K562 (cell line): Measurements from ENCODE around the gene IGIP. TPM values are rescaled to one million over a fixed set of nuclear protein-coding genes. Genes with fewer than 3 reads are reported as not detected.

ENCODE experiments used
- ATAC-seq: fragments of 200-7000 bp; cut with Tn5 transposase; 3 replicates; pipeline ENCODE4 v1.9.1; 2020; ENCODE audit warnings: moderate library complexity
- BruUV-seq: library from RNA; stranded (reverse); fragments of 400-500 nt; replicated peaks from 2 replicates; lab custom pipeline; 2021; lab: Mats Ljungman, UMichigan
- CTCF ChIA-PET: fragments of 300-600 bp; formaldehyde crosslinking; extraction: SDS; loops from one replicate; lab custom pipeline; 2021; ENCODE audit warnings: low intra/inter-chr PET ratio; lab: Yijun Ruan, JAX
- POLR2A ChIA-PET: fragments of 300-600, 350-650 bp; sonication (Branson Sonifier 250); formaldehyde crosslinking; extraction: SDS; loops from one replicate; lab custom pipeline; 2021; ENCODE audit warnings: antibody characterized with exemption, inconsistent platforms; lab: Yijun Ruan, JAX
- DNase-seq, 4 experiments: peaks; one replicate each; pipeline versions ENCODE4 v3.0.0 to v3.0.0-alpha.2; 2011 to 2018; ENCODE audit warnings: low spot score in 3 of 4, mixed read lengths in 3 of 4; ENCODE audit errors: extremely low read depth in 1 of 4
- FAIRE-seq: peaks from 2 replicates; lab custom pipeline; 2011; peaks lifted over from hg19 to GRCh38; lab: Jason Lieb, UNC
- H2AFZ ChIP-seq: 2 replicates; pipeline ENCODE4 v1.6.0; 2011; ENCODE audit warnings: low read depth, low read length, control low read depth, inconsistent platforms
- H3K27ac ChIP-seq: fragments of 200-600 bp; 3 replicates; pipeline ENCODE4 v1.8.0; 2011; ENCODE audit warnings: low read depth, mild to moderate bottlenecking, control low read depth, inconsistent platforms, low read length, moderate library complexity, mixed read lengths; ENCODE audit errors: extremely low read depth
- H3K27me3 ChIP-seq, 2 experiments: fragments of 300-600 bp in 1 of 2; 2 replicates in 1 of 2; 3 replicates in 1 of 2; pipeline versions ENCODE4 v1.6.0 to v1.8.0; 2011; ENCODE audit warnings: inconsistent platforms in 2 of 2, low read length in 2 of 2, mild to moderate bottlenecking in 1 of 2, mixed read lengths in 1 of 2, moderate library complexity in 1 of 2; ENCODE audit not compliant: control insufficient read depth in 2 of 2, insufficient read depth in 2 of 2
- H3K36me3 ChIP-seq: fragments of 300-600 bp; 3 replicates; pipeline ENCODE4 v1.8.0; 2011; ENCODE audit warnings: mild to moderate bottlenecking, low read length, inconsistent platforms; ENCODE audit not compliant: control insufficient read depth, insufficient read depth
- H3K4me1 ChIP-seq, 2 experiments: fragments of 200-600 bp in 1 of 2; replicated peaks in 1 of 2; 2 replicates in 1 of 2; 3 replicates in 1 of 2; pipeline versions ENCODE4 v1.5.1 to v1.8.0; 2011; ENCODE audit warnings: inconsistent platforms in 2 of 2, low read length in 2 of 2, mild to moderate bottlenecking in 1 of 2, mixed read lengths in 1 of 2, moderate library complexity in 1 of 2; ENCODE audit not compliant: control insufficient read depth in 2 of 2, insufficient read depth in 2 of 2
- H3K4me2 ChIP-seq: 2 replicates; pipeline ENCODE4 v1.6.1; 2011; ENCODE audit warnings: low read length, control low read depth, inconsistent platforms, mixed read lengths; ENCODE audit not compliant: insufficient read depth
- H3K4me3 ChIP-seq: fragments of 200-600 bp; sonication (generic), shearing (Covaris generic); 2 replicates; pipeline ENCODE4 v1.5.1; 2016; ENCODE audit warnings: control low read depth, inconsistent platforms
- H3K79me2 ChIP-seq: fragments of 200-600 bp; 3 replicates; pipeline ENCODE4 v1.8.0; 2011; ENCODE audit warnings: low read length, inconsistent platforms; ENCODE audit not compliant: control insufficient read depth, insufficient read depth
- H3K9ac ChIP-seq, 2 experiments: 2 replicates each; pipeline versions ENCODE4 v1.6.0 to v1.6.1; 2011; ENCODE audit warnings: low read depth in 2 of 2, low read length in 2 of 2, control low read depth in 1 of 2, inconsistent platforms in 1 of 2, mild to moderate bottlenecking in 1 of 2, mixed read lengths in 1 of 2; ENCODE audit not compliant: insufficient read depth in 1 of 2
- H3K9me1 ChIP-seq: one replicate; pipeline ENCODE4 v1.6.0; 2011; ENCODE audit warnings: inconsistent platforms, mild to moderate bottlenecking, low read length, moderate library complexity; ENCODE audit not compliant: control insufficient read depth, insufficient read depth
- H3K9me3 ChIP-seq: replicated peaks from 2 replicates; pipeline ENCODE4 v1.5.1; 2011; ENCODE audit warnings: low read depth, low read length, inconsistent platforms; ENCODE audit not compliant: control insufficient read depth, insufficient read depth
- H4K20me1 ChIP-seq: replicated peaks from 2 replicates; pipeline ENCODE4 v1.6.1; 2011; ENCODE audit warnings: low read length, inconsistent platforms, mixed read lengths; ENCODE audit not compliant: control insufficient read depth, insufficient read depth
- ARID4B ChIP-seq: sonication (generic); formaldehyde crosslinking; IDR thresholded peaks from 2 replicates; pipeline ENCODE4 v1.8.0; 2022; ENCODE audit warnings: mild to moderate bottlenecking, missing genetic modification reagents
- BCOR ChIP-seq: fragments of 450-650 bp; IDR thresholded peaks from 2 replicates; pipeline ENCODE4 v1.6.1; 2016
- CREB3L1 ChIP-seq: fragments of 450-650 bp; IDR thresholded peaks from 2 replicates; pipeline ENCODE4 v1.6.1; 2014; ENCODE audit warnings: low read depth, mild to moderate bottlenecking, moderate library complexity, borderline replicate concordance
- DLX4 ChIP-seq: fragments of 250-450 bp; sonication (Bioruptor Pico); IDR thresholded peaks from 2 replicates; pipeline ENCODE4 v1.6.1; 2021; ENCODE audit warnings: mild to moderate bottlenecking
- DPF2 ChIP-seq: fragments of 450-650 bp; IDR thresholded peaks from 2 replicates; pipeline ENCODE4 v1.6.1; 2016
- E2F4 ChIP-seq: sonication (generic); formaldehyde crosslinking; IDR thresholded peaks from 2 replicates; pipeline ENCODE4 v1.8.0; 2022; ENCODE audit warnings: mild to moderate bottlenecking, low read depth, missing genetic modification reagents
- FIP1L1 ChIP-seq: fragments of 200-400 bp; formaldehyde crosslinking; IDR thresholded peaks from 2 replicates; pipeline ENCODE4 v1.6.1; 2018; ENCODE audit warnings: mild to moderate bottlenecking, low read depth, low read length; ENCODE audit not compliant: poor library complexity, severe bottlenecking
- ILF3 ChIP-seq: fragments of 450-650 bp; IDR thresholded peaks from 2 replicates; pipeline ENCODE4 v1.6.1; 2018; ENCODE audit warnings: antibody characterized with exemption, mild to moderate bottlenecking, moderate library complexity, borderline replicate concordance
- RBM25 ChIP-seq: fragments of 200-400 bp; formaldehyde crosslinking; IDR thresholded peaks from 2 replicates; pipeline ENCODE4 v1.6.1; 2018; ENCODE audit warnings: low read length, low read depth, moderate library complexity; ENCODE audit not compliant: severe bottlenecking
- SMARCA4 ChIP-seq: fragments of 450-650 bp; IDR thresholded peaks from 2 replicates; pipeline ENCODE4 v1.6.1; 2016
- STAG1 ChIP-seq: sonication (generic); formaldehyde crosslinking; IDR thresholded peaks from 2 replicates; pipeline ENCODE4 v1.5.0; 2020; ENCODE audit warnings: missing genetic modification reagents, borderline replicate concordance
- ZNF146 ChIP-seq: IDR thresholded peaks from one replicate; pipeline ENCODE4 v1.6.1; 2018; ENCODE audit warnings: missing compliant biosample characterization; ENCODE audit not compliant: unreplicated experiment
- ZNF280B ChIP-seq: fragments of 250-450 bp; sonication (Bioruptor Pico); IDR thresholded peaks from 2 replicates; pipeline ENCODE4 v1.5.1; 2021; ENCODE audit warnings: mild to moderate bottlenecking
- ZNF445 ChIP-seq: fragments of 250-450 bp; sonication (Bioruptor Pico); IDR thresholded peaks from 2 replicates; pipeline ENCODE4 v1.4.0; 2020; ENCODE audit warnings: low read depth, mild to moderate bottlenecking, moderate library complexity
- WGBS: fragments of 100-300 bp; shearing (Covaris generic); methylation state at CpG from one replicate; pipeline ENCODE4 v1.1.6; 2016; ENCODE audit warnings: low coverage, mixed read lengths; ENCODE audit not compliant: insufficient coverage; ENCODE audit errors: missing lambda C conversion rate; 5-methylcytosine and 5-hydroxymethylcytosine counted together
- in situ Hi-C: fragments of 300-500 bp; cut with MboI; formaldehyde crosslinking; loops from 4 replicates; pipeline ENCODE4 v1.15.0; 2018; ENCODE audit warnings: inconsistent platforms, mixed read lengths
- intact Hi-C: fragments of 100-400 bp; cut with micrococcal nuclease; formaldehyde crosslinking; loops from 2 replicates; pipeline ENCODE4 v1.14.2; 2022
- polyA plus RNA-seq, 8 experiments: library from polyadenylated mRNA; depleted of rRNA in 4 of 8; stranded (reverse) in 5 of 8; unstranded in 3 of 8; fragments of >200 nt; fragmentation: Nextera tagmentation in 2 of 8; fragmentation: Illumina TruSeq in 1 of 8; extraction: Ambion mirVana in 2 of 8; extraction: Trizol in 1 of 8; gene quantifications; 2 replicates each; pipeline versions ENCODE4 v1.2.1 to v1.2.3, GENCODE V29; 2011 to 2014; ENCODE audit warnings: inconsistent platforms in 1 of 8, missing spikeins in 1 of 8
- total RNA-seq, 7 experiments: library from RNA; depleted of rRNA in 6 of 7; stranded (reverse); fragments of >200 nt in 6 of 7; fragmentation: Illumina TruSeq in 2 of 7; extraction: Trizol in 2 of 7; gene quantifications; 2 replicates each; pipeline versions ENCODE4 v1.2.1 to v1.2.3, GENCODE V29; 2011 to 2021; ENCODE audit warnings: low replicate concordance in 1 of 7

Gene IGIP
- total and polyA plus RNA-seq, 9 of the 15 experiments (the other 6 are each of a cell fraction or from before 2014, with no cell fraction given), result 0.52 to 1.6 (median 1.2) TPM

GRCh38 chr5:140101179-140101578 lies 24.6 kb upstream of the IGIP start:
- H3K9me1 ChIP-seq, result no peaks in the 10 kb centered on the region
- H3K4me3 ChIP-seq, result no peak overlapping the region
- H3K79me2 ChIP-seq, result no peaks in the 10 kb centered on the region
- no peaks in the 10 kb centered on the region for H4K20me1 ChIP-seq
- WGBS, result 0% methylated on average over 1 of the region's 1 CpG
- ChIA-PET CTCF (no interaction called here), POLR2A (no interaction called here)
- no peak overlapping the region for H3K9ac ChIP-seq
- in situ Hi-C loops, result no loop called here
- H3K36me3 ChIP-seq, result no peaks in the 10 kb centered on the region
- intact Hi-C loops, result no loop called here
- BruUV-seq, result no TSS peak
- DNase-seq, result no peak
- H2AFZ ChIP-seq, result no peak overlapping the region
- no peaks in the 10 kb centered on the region for H3K9me3 ChIP-seq
- H3K4me1 ChIP-seq, result 0 out of 5 replicates have a peak, but pooled peaks cover 0 to under 1% of the 10 kb centered on the region in 2 experiments
- H3K27ac ChIP-seq, result no peak overlapping the region
- no peak overlapping the region for H3K4me2 ChIP-seq
- H3K27me3 ChIP-seq, result no peaks in the 10 kb centered on the region
- no peak for ATAC-seq
- FAIRE-seq, result no peak
- TF ChIP-seq FIP1L1 (no peak), ZNF280B (CRISPR knock-in tag) (no peak), SMARCA4 (no peak), DLX4 (CRISPR knock-in tag) (no peak), BCOR (0 out of 2 replicates have a peak, but pooled peaks have one; percentile 38), ILF3 (no peak), E2F4 (no peak), ARID4B (CRISPR knock-in tag) (no peak), RBM25 (peak; percentile 92), DPF2 (no peak), ZNF146 (no peak), CREB3L1 (no peak), STAG1 (CRISPR knock-in tag) (no peak), ZNF445 (CRISPR knock-in tag) (no peak)
